ENCODE results near the gene ZNF710. TPM values are rescaled to one million over a fixed set of nuclear protein-coding genes. Genes with fewer than 3 reads are reported as not detected.
A peak's percentile ranks its signal among the peaks of the same experiment; 100 is the strongest.

Gene ZNF710
- total and polyA plus RNA-seq, 2 of the 8 experiments (the other 6 are each of a cell fraction or from before 2014, with no cell fraction given): 10.5 to 24.0 TPM

DNA sequence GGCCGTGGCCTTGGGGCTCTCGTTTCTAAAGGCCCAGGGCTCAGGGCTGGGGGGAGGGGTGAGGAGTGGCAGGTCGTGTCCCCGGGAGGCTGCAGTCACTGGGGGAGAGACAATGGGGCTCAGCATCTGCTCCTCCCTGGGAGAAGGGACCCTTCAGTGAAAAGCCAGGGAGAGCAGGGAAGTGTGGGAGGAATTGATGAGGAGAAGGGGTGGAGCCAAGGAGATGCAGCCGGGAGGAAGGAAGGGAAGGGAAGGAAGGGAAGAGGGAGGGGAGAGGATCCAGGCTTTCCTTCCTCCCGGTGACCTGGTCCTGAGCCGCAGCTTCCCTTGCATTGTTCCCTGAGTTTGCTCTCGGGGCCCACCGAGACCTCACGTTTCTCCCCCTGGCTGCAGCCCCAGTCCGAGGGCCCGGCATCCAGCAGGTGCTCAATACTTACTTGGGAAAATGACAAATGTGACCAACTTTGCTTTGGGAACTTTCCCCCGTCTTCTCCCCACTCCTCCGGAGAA lies 1.4 kb upstream of the ZNF710 start:
- Histone ChIP-seq H3K14ac (ENCODE audit: insufficient read length) (no peak overlapping the region), H3K9me3 (ENCODE audit: insufficient read depth in 2 of 2, low read depth in 1 of 2, low read length in 1 of 2) (no peaks in the 10 kb centered on the region), H3K4me2 (ENCODE audit: insufficient read depth in 1 of 2, low read depth in 2 of 2, low read length in 2 of 2) (peak overlapping the region; percentile 78 to 82), H4K5ac (ENCODE audit: insufficient read length, low read depth, low read length) (peak overlapping the region; percentile 14), H3K27ac (ENCODE audit: low read depth, low read length) (0 out of 2 replicates have a peak overlapping the region, but pooled peaks have one; percentile 14), H3K79me1 (ENCODE audit: low read depth, low read length) (no peaks in the 10 kb centered on the region), H3K4ac (replicated peaks; ENCODE audit: insufficient read length, low read depth, low read length) (no peak overlapping the region), H3K56ac (replicated peaks; ENCODE audit: insufficient read length, low read depth, low read length) (peak overlapping the region; percentile 40), H3K23me2 (ENCODE audit: low read depth, low read length) (peaks cover 6% of the 10 kb centered on the region; the same call in 1 of the 2 replicates), H3K9ac (replicated peaks in 1 of 4; ENCODE audit: extremely low read depth in 1 of 4, low read depth in 3 of 4, low read length in 3 of 4) (peak overlapping the region; percentile 56 to 63 (median 58); a peak in 6 of 7 replicates), H3K27me3 (replicated peaks in 1 of 4; ENCODE audit: control insufficient read depth in 3 of 4, extremely low read depth in 1 of 4, insufficient read depth in 3 of 4, low read length in 3 of 4) (peaks cover 0 to 7% (median 2%) of the 10 kb centered on the region in 4 experiments; a peak in 2 of 7 replicates), H2BK5ac (ENCODE audit: low read depth, low read length) (peak overlapping the region; percentile 71; the same call in 1 of the 2 replicates), H4K8ac (ENCODE audit: extremely low read depth, insufficient read depth, low read length) (peak overlapping the region; percentile 88), H4K91ac (replicated peaks; ENCODE audit: insufficient read length, low read length) (no peak overlapping the region), H4K20me1 (replicated peaks in 1 of 2; ENCODE audit: control insufficient read depth in 1 of 2, insufficient read depth in 2 of 2, low read length in 2 of 2) (peaks cover 3 to 8% of the 10 kb centered on the region in 2 experiments), H2BK15ac (ENCODE audit: low read length) (peak overlapping the region; percentile 23; the same call in 1 of the 2 replicates), H3K23ac (ENCODE audit: insufficient read length) (no peak overlapping the region), H2AK5ac (ENCODE audit: low read depth, low read length) (no peak overlapping the region), H2BK12ac (ENCODE audit: low read depth, low read length) (0 out of 2 replicates have a peak overlapping the region, but pooled peaks have one; percentile 45), H3K4me3 (ENCODE audit: extremely low read depth in 1 of 4, insufficient read depth in 2 of 4, low read depth in 3 of 4, low read length in 4 of 4) (peak overlapping the region; percentile 47 to 73 (median 58)), H2AFZ (ENCODE audit: low read length) (no peak overlapping the region), H2BK20ac (ENCODE audit: low read length) (no peak overlapping the region), H3K18ac (ENCODE audit: extremely low read depth, low read length) (peak overlapping the region; percentile 93), H3K79me2 (ENCODE audit: control insufficient read depth in 1 of 2, insufficient read depth in 2 of 2, low read length in 2 of 2) (peaks cover 4 to 22% of the 10 kb centered on the region in 2 experiments), H3K4me1 (replicated peaks in 1 of 4; ENCODE audit: control insufficient read depth in 3 of 4, insufficient read depth in 4 of 4, low read length in 3 of 4) (peaks cover 9 to 17% (median 13%) of the 10 kb centered on the region in 4 experiments), H3K36me3 (ENCODE audit: control insufficient read depth in 2 of 4, insufficient read depth in 4 of 4, low read length in 3 of 4) (no peaks in the 10 kb centered on the region; a peak in 1 of 8 replicates), H2BK120ac (replicated peaks; ENCODE audit: low read depth, low read length) (no peak overlapping the region)
- ChIA-PET CTCF (ENCODE audit: partially characterized antibody) (interaction anchor here (1.1 to 2.7 kb wide), 9 partner anchors 12 to 101 kb away, joined by 3 to 9 read pairs (median 5); no protein-coding TSS in a partner anchor), POLR2A (ENCODE audit: partially characterized antibody) (interaction anchor here (0.8 to 4.3 kb wide), 14 partner anchors 9 to 202 kb away, joined by 3 to 29 read pairs (median 3); partner anchors contain the start of gene SEMA4B)
- 12% methylated on average over 11 of the region's 14 CpGs; no CpG with 5 or more reads in 1 of the 2 experiments for WGBS, 2 experiments (ENCODE audit: extremely low coverage in 1 of 2, insufficient coverage in 1 of 2, insufficient read length in 1 of 2, insufficient replicate concordance in 2 of 2, low coverage in 1 of 2, low lambda C conversion rate in 2 of 2, missing lambda C conversion rate in 1 of 2)
- FAIRE-seq (peak; percentile 50), DNase-seq (ENCODE audit: low read depth in 1 of 2, low spot score in 2 of 2) (no peak)
- TF ChIP-seq KDM5A (IDR thresholded peaks at IDR 0.05; ENCODE audit: low read length): no peak
- no peak for TF ChIP-seq ASH2L (IDR thresholded peaks at IDR 0.05; ENCODE audit: low read length)
- TF ChIP-seq SP2 (IDR thresholded peaks at IDR 0.05; ENCODE audit: low read length): no peak
- no peak for TF ChIP-seq SIN3A (conservative IDR thresholded peaks at IDR 0.05 in 1 of 2, IDR thresholded peaks at IDR 0.05 in 1 of 2; ENCODE audit: low read depth in 1 of 2, low read length in 2 of 2)
- 0 out of 2 replicates have a peak, but pooled peaks have one; percentile 48 for TF ChIP-seq EGR1 (IDR thresholded peaks at IDR 0.05; ENCODE audit: borderline replicate concordance, low read depth, low read length)
- peak; percentile 45; the same call in 1 of the 2 replicates for TF ChIP-seq TBP (IDR thresholded peaks at IDR 0.05; ENCODE audit: low read depth, low read length)
- TF ChIP-seq, protein P1, sequence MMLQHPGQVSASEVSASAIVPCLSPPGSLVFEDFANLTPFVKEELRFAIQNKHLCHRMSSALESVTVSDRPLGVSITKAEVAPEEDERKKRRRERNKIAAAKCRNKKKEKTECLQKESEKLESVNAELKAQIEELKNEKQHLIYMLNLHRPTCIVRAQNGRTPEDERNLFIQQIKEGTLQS (IDR thresholded peaks at IDR 0.05; ENCODE audit: insufficient read depth, low read depth, low read length): no peak
- TF ChIP-seq YY1 (IDR thresholded peaks at IDR 0.05; ENCODE audit: low read depth, low read length): 0 out of 2 replicates have a peak, but pooled peaks have one; percentile 44
- no peak for TF ChIP-seq GTF2F1 (IDR thresholded peaks at IDR 0.05; ENCODE audit: borderline replicate concordance, low read depth, low read length)
- no peak for TF ChIP-seq RFX5 (IDR thresholded peaks at IDR 0.05; ENCODE audit: borderline replicate concordance, low read depth, low read length)
- no peak for TF ChIP-seq ZNF274 (IDR thresholded peaks at IDR 0.05; ENCODE audit: borderline replicate concordance, extremely low read depth, low read length)
- TF ChIP-seq SAP30 (IDR thresholded peaks at IDR 0.05; ENCODE audit: insufficient read depth, insufficient replicate concordance, low read length): no peak

Measured in H1 (cell line).